Measurements from ENCODE around the gene RBM8A. TPM values are rescaled to one million over a fixed set of nuclear protein-coding genes. Genes with fewer than 3 reads are reported as not detected.

Gene RBM8A
- total and polyA plus RNA-seq, 7 experiments from 2014 or later = 115 to 182 (median 140) TPM

GRCh38 chr1:145918992-145919939, 8.0 kb downstream of the RBM8A start:
- peaks cover 21 to 23% of the 10 kb centered on the region in 2 donors for H3K4me1 ChIP-seq (ENCODE audit: control insufficient read depth in 2 of 2, insufficient read depth in 2 of 2, low read length in 2 of 2)
- ChIA-PET CTCF (interaction anchor here (0.6 to 3.2 kb wide), 5 partner anchors 8 to 88 kb away, joined by 3 to 15 read pairs (median 5); partner anchors contain the start of genes NUDT17 and RBM8A), POLR2A (interaction anchor here (0.6 to 5.6 kb wide), 26 partner anchors 9 to 118 kb away, joined by 3 to 58 read pairs (median 5); partner anchors contain the start of genes ANKRD34A, HJV, ITGA10 and LIX1L)
- H3K4me3 ChIP-seq (ENCODE audit: low read length) = peak overlapping the region; percentile 82
- Mint-ChIP-seq H3K27ac (peak overlapping the region; percentile 93 to 98 (median 96)), H3K4me1 (peaks cover 28 to 68% (median 59%) of the 10 kb centered on the region in 7 donors), H3K36me3 (peaks cover 0 to 24% (median 17%) of the 10 kb centered on the region in 5 donors), H3K9me3 (no peaks in the 10 kb centered on the region), H3K27me3 (no peaks in the 10 kb centered on the region), H3K4me3 (peak overlapping the region; percentile 92 to 98 (median 96))
- H3K27ac ChIP-seq (ENCODE audit: low read depth, low read length) = peak overlapping the region; percentile 83
- no peaks in the 10 kb centered on the region for H3K9me3 ChIP-seq (ENCODE audit: control insufficient read depth in 2 of 3, low read length in 3 of 3)
- no peaks in the 10 kb centered on the region for H3K27me3 ChIP-seq (ENCODE audit: control insufficient read depth in 2 of 2, insufficient read depth in 2 of 2, low read length in 2 of 2)
- peak in 2 of 9 donors; percentile 18 to 39 for DNase-seq
- ATAC-seq = peak; percentile 11
- peaks cover 0 to 27% (median 8%) of the 10 kb centered on the region in 3 experiments for H3K36me3 ChIP-seq (ENCODE audit: control insufficient read depth in 2 of 3, insufficient read depth in 3 of 3, low read length in 3 of 3)
- intact Hi-C loops (cut with micrococcal nuclease) = loop anchor here (1.0 to 5.0 kb wide), 12 partner anchors 8 to 116 kb away; partner anchors contain the start of genes PIAS3 (in 2 of the 2), RBM8A (in 2 of the 2), ANKRD34A (in 1 of the 2) and ANKRD35 (in 1 of the 2)

GRCh38 chr1:145918144-145918991, 8.9 kb downstream of the RBM8A start, which contains the start of gene PEX11B:
TSS of gene PEX11B (minus strand) at chr1:145918717. CDS start at chr1:145918688, 29 bp downstream.
- intact Hi-C loops (cut with micrococcal nuclease) = loop anchor here (1.0 to 5.0 kb wide), 11 partner anchors 9 to 94 kb away; partner anchors contain the start of genes PIAS3 (in 2 of the 2), RBM8A (in 2 of the 2), ANKRD34A (in 1 of the 2) and ANKRD35 (in 1 of the 2)
- no peaks in the 10 kb centered on the region for H3K27me3 Mint-ChIP-seq
- H3K9me3 Mint-ChIP-seq = no peaks in the 10 kb centered on the region
- peaks cover 5 to 35% (median 8%) of the 10 kb centered on the region in 3 experiments for H3K36me3 ChIP-seq (ENCODE audit: control insufficient read depth in 2 of 3, insufficient read depth in 3 of 3, low read length in 3 of 3)
- H3K27ac ChIP-seq (ENCODE audit: low read depth, low read length) = peak within 1 kb of the TSS; percentile 83
- POLR2A ChIA-PET = interaction anchor here (0.7 to 5.6 kb wide), 24 partner anchors 9 to 119 kb away, joined by 3 to 58 read pairs (median 5); partner anchors contain the start of genes ANKRD34A, HJV, ITGA10 and LIX1L
- H3K4me1 Mint-ChIP-seq = peaks cover 27 to 75% (median 61%) of the 10 kb centered on the region in 7 donors
- DNase-seq (peak; percentile 80 to 95 (median 93)), ATAC-seq (peak; percentile 94)
- CTCF ChIA-PET = interaction anchor here (1.1 to 3.2 kb wide), 4 partner anchors 9 to 89 kb away, joined by 3 to 15 read pairs (median 8); partner anchors contain the start of genes NUDT17 and RBM8A
- H3K4me3 Mint-ChIP-seq = peak within 1 kb of the TSS; percentile 92 to 98 (median 96)
- peaks cover 21 to 23% of the 10 kb centered on the region in 2 donors for H3K4me1 ChIP-seq (ENCODE audit: control insufficient read depth in 2 of 2, insufficient read depth in 2 of 2, low read length in 2 of 2)
- H3K9me3 ChIP-seq (ENCODE audit: control insufficient read depth in 2 of 3, low read length in 3 of 3) = no peaks in the 10 kb centered on the region
- peak within 1 kb of the TSS; percentile 82 for H3K4me3 ChIP-seq (ENCODE audit: low read length)
- peak within 1 kb of the TSS; percentile 93 to 98 (median 96) for H3K27ac Mint-ChIP-seq
- H3K36me3 Mint-ChIP-seq = peaks cover 0 to 28% (median 17%) of the 10 kb centered on the region in 5 donors
- no peaks in the 10 kb centered on the region for H3K27me3 ChIP-seq (ENCODE audit: control insufficient read depth in 2 of 2, insufficient read depth in 2 of 2, low read length in 2 of 2)

- peak overlapping the region; percentile 83 for H3K27ac ChIP-seq (ENCODE audit: low read depth, low read length)
- CTCF ChIA-PET = interaction anchor here (1.6 to 3.2 kb wide), 2 partner anchors 72 to 90 kb away, joined by 5 to 11 read pairs; partner anchors contain the start of gene NUDT17
- H3K36me3 Mint-ChIP-seq = peaks cover 0 to 33% (median 17%) of the 10 kb centered on the region in 5 donors
These were observed 9.7 kb downstream of the RBM8A start for GRCh38 chr1:145917595-145917994.

GRCh38 chr1:145916745-145917144, 10.5 kb downstream of the RBM8A start:
- no peak for DNase-seq
- POLR2A ChIA-PET = interaction anchor here (0.7 to 5.6 kb wide), 5 partner anchors 11 to 57 kb away, joined by 3 to 58 read pairs (median 4); partner anchors contain the start of genes ANKRD34A, LIX1L, POLR3GL and RBM8A
- Mint-ChIP-seq H3K4me3 (peak overlapping the region; percentile 63 to 98 (median 94)), H3K4me1 (peaks cover 27 to 65% (median 55%) of the 10 kb centered on the region in 7 donors), H3K9me3 (no peaks in the 10 kb centered on the region), H3K36me3 (peaks cover 0 to 40% (median 23%) of the 10 kb centered on the region in 5 donors), H3K27ac (peak overlapping the region in 7 of 9 donors; percentile 26 to 96 (median 85)), H3K27me3 (no peaks in the 10 kb centered on the region)
- peaks cover 5 to 50% (median 8%) of the 10 kb centered on the region in 3 experiments for H3K36me3 ChIP-seq (ENCODE audit: control insufficient read depth in 2 of 3, insufficient read depth in 3 of 3, low read length in 3 of 3)
- no peaks in the 10 kb centered on the region for H3K27me3 ChIP-seq (ENCODE audit: control insufficient read depth in 2 of 2, insufficient read depth in 2 of 2, low read length in 2 of 2)
- no peak for ATAC-seq
- no peak overlapping the region for H3K4me3 ChIP-seq (ENCODE audit: low read length)
- no peaks in the 10 kb centered on the region for H3K9me3 ChIP-seq (ENCODE audit: control insufficient read depth in 2 of 3, low read length in 3 of 3)
- H3K4me1 ChIP-seq (ENCODE audit: control insufficient read depth in 2 of 2, insufficient read depth in 2 of 2, low read length in 2 of 2) = peaks cover 21 to 23% of the 10 kb centered on the region in 2 donors
- CTCF ChIA-PET = interaction anchor here (1.0 to 3.2 kb wide), 3 partner anchors 21 to 71 kb away, joined by 4 to 11 read pairs (median 4); partner anchors contain the start of genes ANKRD34A, NUDT17 and POLR3GL
- H3K27ac ChIP-seq (ENCODE audit: low read depth, low read length) = no peak overlapping the region
- intact Hi-C loops (cut with micrococcal nuclease) = loop anchor here in 1 of 2 donors (5.0 kb wide), 1 partner anchor 61 kb away; no protein-coding TSS in a partner anchor

More at GRCh38 chr1:145917595-145917994, 9.7 kb downstream of the RBM8A start:
- Mint-ChIP-seq H3K4me1 (peaks cover 25 to 68% (median 59%) of the 10 kb centered on the region in 7 donors), H3K4me3 (peak overlapping the region; percentile 92 to 98 (median 96)), H3K27ac (peak overlapping the region; percentile 66 to 98 (median 96)), H3K9me3 (no peaks in the 10 kb centered on the region), H3K27me3 (no peaks in the 10 kb centered on the region)
- intact Hi-C loops (cut with micrococcal nuclease) = loop anchor here in 1 of 2 donors (5.0 kb wide), 1 partner anchor 60 kb away; no protein-coding TSS in a partner anchor
- H3K9me3 ChIP-seq (ENCODE audit: control insufficient read depth in 2 of 3, low read length in 3 of 3) = no peaks in the 10 kb centered on the region
- ATAC-seq (no peak), DNase-seq (no peak)
- POLR2A ChIA-PET = interaction anchor here (1.2 to 5.6 kb wide), 8 partner anchors 10 to 104 kb away, joined by 3 to 58 read pairs (median 6); partner anchors contain the start of genes HJV, LIX1L, PIAS3 and RBM8A
- peaks cover 5 to 41% (median 8%) of the 10 kb centered on the region in 3 experiments for H3K36me3 ChIP-seq (ENCODE audit: control insufficient read depth in 2 of 3, insufficient read depth in 3 of 3, low read length in 3 of 3)
- peaks cover 21 to 23% of the 10 kb centered on the region in 2 donors for H3K4me1 ChIP-seq (ENCODE audit: control insufficient read depth in 2 of 2, insufficient read depth in 2 of 2, low read length in 2 of 2)
- no peaks in the 10 kb centered on the region for H3K27me3 ChIP-seq (ENCODE audit: control insufficient read depth in 2 of 2, insufficient read depth in 2 of 2, low read length in 2 of 2)
- peak overlapping the region; percentile 82 for H3K4me3 ChIP-seq (ENCODE audit: low read length)

- Histone ChIP-seq H3K4me3 (ENCODE audit: low read length) (no peak overlapping the region), H3K9me3 (ENCODE audit: control insufficient read depth in 2 of 3, low read length in 3 of 3) (no peaks in the 10 kb centered on the region), H3K36me3 (ENCODE audit: control insufficient read depth in 2 of 3, insufficient read depth in 3 of 3, low read length in 3 of 3) (peaks cover 8 to 58% (median 12%) of the 10 kb centered on the region in 3 experiments), H3K4me1 (ENCODE audit: control insufficient read depth in 2 of 2, insufficient read depth in 2 of 2, low read length in 2 of 2) (peaks cover 0 to under 1% of the 10 kb centered on the region in 2 donors), H3K27me3 (ENCODE audit: control insufficient read depth in 2 of 2, insufficient read depth in 2 of 2, low read length in 2 of 2) (no peaks in the 10 kb centered on the region), H3K27ac (ENCODE audit: low read depth, low read length) (no peak overlapping the region)
- peaks cover 12 to 37% (median 31%) of the 10 kb centered on the region in 7 donors for H3K4me1 Mint-ChIP-seq
- intact Hi-C loops (cut with micrococcal nuclease) = no loop called here
- H3K36me3 Mint-ChIP-seq = peaks cover 0 to 40% (median 27%) of the 10 kb centered on the region in 5 donors
- H3K27ac Mint-ChIP-seq = peak overlapping the region in 3 of 9 donors; percentile 10 to 74 (median 56)
- DNase-seq (no peak), ATAC-seq (no peak)
- ChIA-PET CTCF (interaction anchor here (0.7 to 4.7 kb wide), 4 partner anchors 11 to 100 kb away, joined by 3 to 41 read pairs (median 4); partner anchors contain the start of gene NUDT17), POLR2A (no interaction called here)
- no peaks in the 10 kb centered on the region for H3K9me3 Mint-ChIP-seq
- no peak overlapping the region for H3K4me3 Mint-ChIP-seq
- no peaks in the 10 kb centered on the region for H3K27me3 Mint-ChIP-seq
These were observed 15.1 kb downstream of the RBM8A start for GRCh38 chr1:145912128-145912641.

Data from naive thymus-derived CD4-positive, alpha-beta T cell (primary cell).